ENCODE data around the gene HOXB2.

HOXB2 gene

DNA sequence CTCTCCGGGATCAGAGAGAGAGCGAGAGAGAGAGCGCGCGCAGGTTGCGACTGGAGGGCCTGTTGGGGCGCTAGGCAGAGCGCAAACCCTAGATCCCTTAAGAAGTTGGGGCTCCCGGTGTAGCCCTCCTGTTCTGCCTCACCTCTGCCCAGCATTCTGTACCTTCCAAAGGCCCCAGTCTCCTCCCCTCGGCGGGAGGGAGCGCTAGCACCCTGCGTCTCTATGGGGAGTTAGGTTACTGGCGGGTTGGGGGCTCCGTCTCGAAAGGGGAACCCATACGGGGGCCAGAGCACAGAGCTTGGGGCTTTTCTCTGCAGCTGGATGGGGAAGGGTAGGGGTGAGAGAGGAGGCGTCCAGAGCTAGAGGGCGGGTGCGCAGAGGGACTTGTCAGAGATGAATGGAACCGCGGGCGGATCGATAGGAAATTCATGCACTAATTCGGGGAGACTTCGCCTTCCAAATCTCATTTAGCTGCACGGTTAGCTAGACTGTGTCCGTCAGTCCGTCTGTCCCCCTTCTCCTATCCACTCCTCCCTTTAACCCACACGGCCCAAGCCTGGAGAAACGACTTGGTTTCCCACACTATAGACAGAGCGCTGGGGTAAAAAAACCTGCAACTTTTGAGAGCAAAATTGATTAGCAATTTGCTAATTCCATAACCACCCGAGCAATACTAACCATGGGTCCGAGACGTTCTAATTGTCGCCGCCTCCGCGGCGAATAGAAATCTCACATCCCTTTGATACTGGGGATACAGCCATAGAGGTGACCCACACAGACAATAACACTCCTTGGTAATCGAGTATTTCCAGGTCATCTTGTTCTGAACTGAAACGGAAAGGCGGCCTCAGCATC lies 33.9 kb upstream of the HOXB2 start:
- DNase-seq: no peak

DNA sequence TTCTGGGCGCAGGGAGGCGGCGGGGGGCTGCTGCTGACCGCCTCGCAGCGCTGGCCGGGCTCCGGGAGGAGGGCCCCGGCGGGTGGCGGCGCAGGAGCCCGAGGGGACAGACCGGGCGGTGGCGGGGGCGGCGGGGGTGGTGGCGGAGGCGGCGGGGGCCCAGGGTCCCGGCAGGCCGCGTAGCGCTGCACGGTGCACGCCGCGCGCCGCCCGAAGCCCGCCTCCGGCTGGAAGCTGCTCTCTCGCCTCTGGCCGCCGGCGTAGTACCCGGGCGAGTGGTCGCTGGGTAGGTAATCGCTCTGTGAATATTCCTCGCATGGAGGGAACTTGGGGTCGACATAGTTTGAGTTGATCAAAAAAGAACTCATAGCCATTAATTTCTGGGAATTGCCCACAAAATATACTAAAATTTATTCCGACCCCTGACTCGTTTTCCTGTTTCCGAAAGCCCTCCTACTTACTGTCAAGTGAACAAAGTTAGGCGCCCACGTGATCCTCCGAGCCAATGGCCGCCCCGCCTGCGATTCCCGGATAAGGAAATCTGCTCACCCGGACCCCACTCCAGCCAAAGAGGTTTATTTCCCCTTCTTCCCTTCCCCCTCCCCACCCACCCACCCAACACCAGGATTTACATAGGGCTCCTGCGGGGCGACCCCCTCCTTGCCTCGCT lies 33.2 kb upstream of the HOXB2 start, which contains the start of gene HOXB4:
Gene HOXB4, minus strand, starts transcription at position 405 of the 670 bp plus-strand sequence. Its CDS starts 31 bp downstream, at position 374.
- peak; percentile 53 to 80 (median 66) for DNase-seq

GRCh38 chr17:48577330-48577945 lies 32.5 kb upstream of the HOXB2 start:
- DNase-seq: no peak

- DNase-seq: no peak
Observed at GRCh38 chr17:48576479-48577309, 31.8 kb upstream of the HOXB2 start.

DNA sequence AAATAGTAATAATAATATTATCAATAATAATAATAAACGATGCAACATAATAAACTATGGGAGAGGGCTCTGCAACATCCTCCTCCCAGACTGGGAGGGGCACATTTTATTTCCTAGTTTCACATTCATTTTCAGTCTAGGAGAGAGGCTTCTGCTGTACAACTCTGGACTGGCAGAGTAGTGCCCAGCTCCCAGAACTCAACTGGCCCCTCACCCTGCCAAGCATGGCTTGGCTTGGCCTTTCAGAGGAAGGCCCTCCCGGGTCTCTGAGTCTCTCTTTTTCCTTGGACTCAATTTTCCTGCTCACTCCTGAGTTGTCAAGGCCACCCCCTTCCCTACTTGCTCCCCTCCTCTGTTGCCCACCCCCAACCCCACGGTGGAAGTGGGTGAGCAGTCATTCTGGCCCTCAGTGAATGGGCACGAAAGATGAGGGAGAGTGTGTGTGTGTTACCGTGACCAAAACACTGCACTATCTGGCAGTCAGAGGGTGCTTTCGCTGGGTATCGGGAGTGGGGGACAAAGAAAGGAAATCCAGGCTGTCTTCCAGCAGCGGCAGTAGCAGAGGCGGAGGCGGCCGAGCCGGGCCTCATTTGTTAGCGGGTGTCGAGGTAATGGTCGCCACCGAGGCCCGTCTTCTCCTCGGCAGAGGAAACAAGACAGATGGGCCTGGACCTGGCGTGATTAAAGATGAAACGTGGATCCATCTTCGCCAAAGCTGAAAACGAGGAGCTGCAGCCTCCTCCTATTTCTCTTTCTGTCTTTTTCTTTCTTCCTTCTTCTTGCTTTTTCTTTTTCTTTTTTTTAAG lies 31.0 kb upstream of the HOXB2 start:
- no peak for DNase-seq

DNA sequence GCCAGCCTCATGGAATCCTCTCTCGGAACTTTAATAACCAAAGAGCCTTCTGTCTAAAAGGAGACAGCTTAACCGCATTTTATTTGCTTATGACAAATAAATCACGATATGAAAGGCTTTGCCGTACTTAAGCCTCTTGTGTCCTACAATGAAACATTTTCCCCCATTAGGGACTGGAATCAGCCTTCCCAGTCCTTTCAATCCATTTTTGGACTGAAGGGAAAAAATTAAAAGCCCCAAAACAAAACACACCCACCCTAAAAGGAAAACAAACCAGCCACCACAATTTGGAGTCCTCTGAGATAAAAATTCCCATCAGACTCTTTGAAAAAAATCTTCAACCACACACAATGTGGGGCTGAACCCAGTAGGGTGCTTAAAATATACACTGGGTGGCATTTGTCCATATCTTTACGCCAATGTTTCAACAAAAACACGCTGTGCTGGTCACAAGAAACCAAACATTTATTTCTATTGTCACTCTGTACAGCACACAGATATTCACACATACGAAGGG lies 30.2 kb upstream of the HOXB2 start:
- no peak for DNase-seq

GRCh38 chr17:48574505-48575065 lies 29.7 kb upstream of the HOXB2 start:
- no peak for DNase-seq

GRCh38 chr17:48571826-48572417 lies 27.0 kb upstream of the HOXB2 start:
- DNase-seq: no peak

GRCh38 chr17:48571024-48571818 lies 26.3 kb upstream of the HOXB2 start:
- no peak for DNase-seq

GRCh38 chr17:48570325-48571023 lies 25.6 kb upstream of the HOXB2 start:
- DNase-seq: no peak

GRCh38 chr17:48569674-48570324 lies 24.9 kb upstream of the HOXB2 start:
- no peak for DNase-seq

DNA sequence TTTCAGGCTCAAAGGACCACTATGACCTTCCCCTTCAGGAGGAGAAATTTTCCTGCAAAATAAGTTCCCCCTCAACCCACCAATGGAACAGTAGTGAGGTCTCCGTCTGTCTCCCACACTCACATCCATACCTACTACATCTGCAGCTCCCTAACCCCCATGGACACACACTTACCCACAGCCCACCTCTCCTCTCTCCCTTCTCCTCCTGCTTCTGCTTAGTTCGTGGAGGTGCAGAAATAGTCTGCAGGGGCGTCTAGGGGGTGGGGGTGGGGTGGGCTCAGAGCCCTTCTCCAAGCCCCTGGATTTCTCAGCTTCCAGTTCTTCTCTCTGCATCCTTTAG lies 24.3 kb upstream of the HOXB2 start:
- DNase-seq: no peak

DNA sequence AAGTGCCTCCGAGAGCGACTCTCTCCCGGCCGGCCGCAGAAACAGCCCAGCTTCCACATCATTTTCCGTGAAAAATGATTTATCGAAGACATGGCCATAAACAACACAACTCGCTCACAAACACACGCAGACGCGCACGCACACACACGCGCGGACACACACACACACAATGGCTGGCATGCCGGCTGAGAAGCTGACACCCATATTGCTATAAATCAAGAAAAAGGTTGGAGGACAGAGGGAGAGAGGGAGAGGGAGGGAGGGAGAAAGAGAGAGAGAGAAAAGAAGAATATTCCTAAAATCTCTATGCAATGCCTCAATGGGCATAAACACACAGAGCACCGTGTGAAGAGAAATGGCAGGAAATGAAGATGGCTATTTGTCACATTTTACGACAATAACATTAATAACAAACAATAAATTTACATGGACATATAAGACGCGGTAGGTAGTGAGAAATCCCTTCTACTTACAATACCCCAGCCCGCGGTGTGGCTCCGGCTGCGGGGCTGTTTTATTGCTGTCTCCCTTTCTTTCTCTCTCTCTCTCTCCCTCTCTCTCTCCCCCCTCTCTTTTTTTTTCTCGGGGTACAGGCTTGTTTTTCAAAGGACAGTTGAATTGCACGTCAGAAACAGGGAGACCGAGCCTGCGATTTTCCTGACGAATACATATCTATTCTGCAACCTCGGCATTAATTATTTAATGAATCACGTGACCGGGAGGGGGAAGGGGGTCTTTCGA lies 23.8 kb upstream of the HOXB2 start:
- DNase-seq: peak in 1 of 4 experiments; percentile 33

DNA sequence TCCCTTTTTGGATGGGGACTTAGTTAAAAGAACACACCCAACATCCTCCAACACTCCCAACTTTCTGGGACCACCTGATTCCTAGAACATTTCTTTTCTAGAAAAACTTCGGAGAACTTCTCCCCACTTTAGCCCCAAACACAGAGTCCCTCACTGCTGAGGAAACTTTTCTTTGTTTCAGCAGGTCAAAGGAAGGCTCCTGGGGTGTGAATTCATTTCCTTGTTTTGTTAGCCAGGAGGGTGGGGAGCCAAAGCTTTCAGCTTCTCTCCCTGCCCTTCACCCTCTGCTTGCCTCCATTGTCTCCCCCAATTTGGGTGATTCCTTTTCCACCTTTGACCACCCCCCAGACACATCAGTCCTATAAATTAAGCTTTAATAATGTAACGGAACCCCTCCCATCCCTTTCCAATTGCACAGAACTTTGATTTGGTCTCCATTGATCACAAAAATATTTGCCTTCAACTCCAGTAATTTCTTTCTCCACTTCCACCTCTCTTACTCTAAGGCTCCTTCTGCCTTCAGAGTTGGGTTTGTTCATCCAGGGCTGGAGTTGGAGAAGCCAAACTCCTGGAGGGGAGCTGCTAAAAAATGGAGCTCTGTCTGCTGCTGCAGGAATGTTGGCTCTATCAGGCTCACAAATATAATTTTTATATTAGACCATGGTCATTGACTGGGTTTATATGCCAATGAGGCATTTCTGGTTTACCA lies 22.9 kb upstream of the HOXB2 start:
- DNase-seq: no peak

GRCh38 chr17:48567209-48567608 lies 22.3 kb upstream of the HOXB2 start:
- DNase-seq: no peak

GRCh38 chr17:48566717-48567116 lies 21.8 kb upstream of the HOXB2 start:
- no peak for DNase-seq
